Astrocyte (in vitro differentiated cells and primary cell): ENCODE measurements around the gene UQCRH.
"Not testable (repeated sequence)": the region's sequence is repeated elsewhere in the genome, so short reads cannot be mapped to it uniquely, and the experiment has no call there.

Experiments used
- CTCF ChIP-seq: IDR thresholded peaks from 2 replicates; pipeline ENCODE4 v1.5.1; 2011; ENCODE audit warnings: low read depth, mild to moderate bottlenecking, inconsistent platforms, low read length, moderate library complexity; ENCODE audit not compliant: insufficient read depth
- EZH2 ChIP-seq: IDR thresholded peaks from 2 replicates; pipeline ENCODE4 v1.6.1; 2012; ENCODE audit warnings: mild to moderate bottlenecking, low read length, inconsistent platforms; ENCODE audit not compliant: insufficient read depth

GRCh38 chr1:46365796-46366195 lies 62.3 kb downstream of the UQCRH start:
- not testable (repeated sequence) for TF ChIP-seq CTCF, EZH2
